DMS79 (cell line): ENCODE measurements around the gene RABGAP1.

ENCODE experiments used
- DNase-seq: peaks from one replicate; lab custom pipeline; 2025; lab: John Stamatoyannopoulos, UW

Gene RABGAP1

DNA sequence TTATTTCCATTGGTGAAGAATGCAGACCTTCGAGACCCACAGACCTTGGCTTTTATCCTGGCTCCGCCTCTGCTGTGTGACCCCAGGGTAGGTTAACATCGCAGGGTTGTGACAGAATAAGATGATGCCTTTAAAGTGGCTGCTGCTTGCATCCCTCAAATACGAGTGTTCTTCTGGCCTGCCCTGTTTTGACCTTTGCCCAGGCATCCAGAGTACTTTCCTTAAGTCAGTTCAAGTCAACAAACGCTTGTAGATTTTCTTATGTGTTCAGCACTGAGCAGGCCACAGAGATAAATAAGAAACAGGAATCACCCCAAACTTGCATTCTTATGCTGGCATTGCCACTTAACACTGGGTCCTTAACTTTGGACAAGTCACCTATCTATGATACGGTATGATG lies 142.9 kb downstream of the RABGAP1 start:
- no peak for DNase-seq

- no peak for DNase-seq
Observed at GRCh38 chr9:123084256-123084655, 143.4 kb downstream of the RABGAP1 start.

DNA sequence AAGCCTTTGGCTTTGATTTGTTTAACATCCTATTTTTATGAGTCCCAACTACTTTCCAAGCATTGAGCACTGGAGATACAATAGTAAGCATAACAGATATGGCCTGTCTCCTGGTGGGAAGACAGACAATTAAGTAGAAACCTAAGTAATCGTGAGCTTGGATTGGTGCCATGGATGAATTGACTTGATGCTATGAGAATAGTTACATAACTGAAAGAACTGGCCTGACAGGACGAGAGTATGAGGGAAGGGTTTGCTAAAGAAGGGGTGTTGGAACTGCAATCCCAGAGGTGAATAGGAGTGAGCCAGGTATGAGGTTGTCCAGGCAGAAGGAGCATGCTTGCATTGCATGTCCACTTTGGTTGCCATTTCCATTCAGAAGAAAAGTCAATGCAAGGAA lies 145.1 kb downstream of the RABGAP1 start:
- DNase-seq = no peak

DNA sequence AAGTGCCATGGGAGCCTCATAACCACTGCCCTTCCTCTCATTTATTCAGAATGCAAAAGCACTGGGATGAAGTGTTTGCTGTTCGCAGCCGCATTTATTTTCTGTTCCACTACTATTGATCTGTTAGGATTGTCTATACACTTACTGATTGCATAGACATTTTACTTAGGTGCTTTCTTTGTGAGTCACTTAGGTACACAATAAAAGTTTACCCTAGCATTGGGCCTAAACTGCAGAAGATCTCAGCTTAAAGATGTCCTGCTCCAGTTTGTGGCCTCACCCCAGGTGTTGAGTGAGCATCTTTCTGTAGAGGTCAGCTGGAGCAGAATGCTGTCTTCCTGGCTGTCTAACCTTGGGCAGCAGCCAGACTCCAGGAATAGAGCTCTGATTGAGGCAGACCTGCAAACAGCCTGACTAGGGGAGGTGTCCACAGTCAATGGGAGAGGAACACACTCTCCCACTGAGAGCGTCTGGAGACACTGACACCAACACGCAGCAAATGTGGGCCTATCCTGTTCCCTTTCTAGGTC lies 146.6 kb downstream of the RABGAP1 start:
- DNase-seq = no peak

DNA sequence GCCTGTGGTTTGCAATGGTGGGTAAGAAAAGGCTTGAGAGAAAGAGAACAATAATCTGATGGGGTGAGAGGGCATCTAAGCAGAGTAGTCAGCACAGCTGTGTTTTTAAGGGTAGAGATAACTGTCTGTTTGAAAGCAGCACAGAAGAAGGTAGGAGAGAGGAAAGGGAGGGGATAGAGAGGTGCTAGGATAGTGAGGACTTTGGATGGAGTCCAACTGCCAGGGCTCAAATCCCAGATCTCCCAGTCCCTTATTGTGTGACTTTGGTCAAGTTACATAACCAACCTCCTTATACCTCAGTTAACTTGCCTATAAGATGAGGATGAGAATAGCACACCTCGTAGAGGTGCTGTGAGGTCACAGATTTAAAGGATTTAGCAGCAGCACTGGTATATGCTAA lies 148.2 kb downstream of the RABGAP1 start:
- no peak for DNase-seq

- peak; percentile 83 for DNase-seq
Observed at GRCh38 chr9:123089790-123090189, 149.0 kb downstream of the RABGAP1 start.

- no peak for DNase-seq
Observed at GRCh38 chr9:123090198-123090896, 149.5 kb downstream of the RABGAP1 start.

GRCh38 chr9:123090956-123091355 lies 150.1 kb downstream of the RABGAP1 start:
- DNase-seq = no peak

GRCh38 chr9:123091459-123091858 lies 150.6 kb downstream of the RABGAP1 start:
- DNase-seq = no peak

GRCh38 chr9:123093141-123093540 lies 152.3 kb downstream of the RABGAP1 start:
- DNase-seq = no peak

DNA sequence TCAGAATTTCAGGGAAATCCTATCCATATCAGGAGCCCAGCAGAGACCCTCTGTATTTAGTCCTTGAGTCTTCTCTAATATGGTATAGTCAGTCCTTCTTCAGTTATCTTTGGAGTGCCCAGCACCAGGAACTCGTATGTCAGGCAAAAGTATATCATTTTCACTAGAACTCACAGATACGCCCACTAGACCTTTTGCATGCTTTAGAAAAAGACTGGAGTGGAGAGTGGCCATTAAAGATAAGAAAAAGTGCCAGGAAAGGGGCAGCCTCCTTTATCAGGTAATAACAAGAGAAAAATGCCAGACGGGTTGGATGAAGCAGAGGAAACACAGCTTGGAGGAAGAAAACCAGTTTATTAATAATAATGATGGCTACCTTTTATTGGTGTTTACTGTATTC lies 156.2 kb downstream of the RABGAP1 start:
- DNase-seq = no peak

GRCh38 chr9:123097430-123098095 lies 156.7 kb downstream of the RABGAP1 start:
- DNase-seq = no peak

- no peak for DNase-seq
Observed at GRCh38 chr9:123098096-123098459, 157.3 kb downstream of the RABGAP1 start.

- DNase-seq = no peak
Observed at GRCh38 chr9:123099042-123099441, 158.2 kb downstream of the RABGAP1 start.

DNA sequence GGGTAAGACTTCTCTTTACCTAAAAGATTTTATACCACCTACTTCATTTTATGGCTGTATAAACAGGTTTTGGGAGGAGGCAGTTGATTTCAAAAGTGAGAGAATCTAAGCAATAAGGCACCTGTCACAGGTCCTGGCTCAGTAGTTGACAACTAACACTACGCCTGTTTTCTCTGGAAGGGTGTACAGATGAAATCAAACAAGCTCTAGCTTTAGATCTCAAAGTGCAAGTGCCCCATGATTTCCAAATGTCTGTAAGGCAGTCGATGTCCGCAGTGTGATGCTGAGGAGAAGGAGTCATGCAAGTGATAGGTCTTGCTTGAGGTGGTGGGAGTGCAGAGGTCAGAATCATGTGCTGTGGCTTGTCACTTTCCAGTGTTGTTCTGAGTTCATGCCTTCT lies 158.7 kb downstream of the RABGAP1 start:
- no peak for DNase-seq

DNA sequence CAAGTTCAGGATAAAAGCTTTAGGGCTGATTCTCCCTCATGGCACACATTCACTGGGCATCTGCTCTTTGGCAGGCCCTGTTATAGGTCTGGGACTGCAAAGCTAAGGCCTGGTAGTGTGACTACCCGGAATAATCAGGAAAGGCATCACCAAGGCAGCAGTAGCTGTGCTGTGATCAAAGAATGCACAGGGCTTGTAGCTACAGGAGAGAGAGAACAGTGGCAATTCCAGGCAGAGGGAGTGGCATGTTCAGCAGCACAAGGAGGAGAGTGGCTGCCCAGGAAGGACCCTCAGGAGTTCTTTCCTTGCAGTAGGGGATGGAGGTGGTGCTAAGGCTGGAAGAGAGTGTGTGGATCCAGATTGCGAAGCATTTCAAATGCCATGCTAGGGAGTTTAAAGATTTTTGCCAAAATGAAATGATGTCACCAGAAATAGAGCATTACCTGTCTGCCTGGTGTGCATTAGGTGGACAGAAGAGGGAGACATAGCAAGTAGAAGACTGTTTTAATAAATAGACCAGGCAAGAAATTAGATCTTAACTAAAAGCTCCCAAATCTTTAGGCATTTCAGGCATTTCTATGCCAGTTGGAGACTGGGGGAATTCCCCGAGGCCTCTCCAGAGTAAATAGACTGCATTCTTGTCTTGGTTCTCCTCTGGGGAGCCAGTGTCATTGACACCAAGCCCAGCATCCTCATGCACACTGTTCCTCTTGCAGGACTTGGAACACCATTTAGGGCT lies 161.7 kb downstream of the RABGAP1 start:
- DNase-seq = no peak

GRCh38 chr9:123104807-123105206 lies 164.0 kb downstream of the RABGAP1 start:
- DNase-seq = no peak

DNA sequence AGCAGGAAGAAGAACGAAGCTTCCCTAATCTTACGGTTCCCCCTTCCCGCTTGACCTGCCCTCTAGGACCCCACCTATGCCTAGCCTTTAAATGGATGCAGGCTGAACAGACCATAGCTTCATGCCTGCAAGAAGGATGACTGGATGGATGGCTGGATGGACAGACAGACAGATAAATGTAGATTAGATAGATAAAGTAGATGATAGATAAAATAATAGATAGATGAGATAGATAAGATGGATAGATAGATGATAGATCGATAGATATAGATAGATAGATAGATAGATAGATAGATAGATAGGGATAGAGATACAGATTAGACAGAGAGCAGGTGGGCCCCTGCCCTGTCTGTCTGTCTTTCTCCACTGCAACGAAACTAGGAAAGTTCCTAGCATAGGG lies 164.7 kb downstream of the RABGAP1 start:
- no peak for DNase-seq

DNA sequence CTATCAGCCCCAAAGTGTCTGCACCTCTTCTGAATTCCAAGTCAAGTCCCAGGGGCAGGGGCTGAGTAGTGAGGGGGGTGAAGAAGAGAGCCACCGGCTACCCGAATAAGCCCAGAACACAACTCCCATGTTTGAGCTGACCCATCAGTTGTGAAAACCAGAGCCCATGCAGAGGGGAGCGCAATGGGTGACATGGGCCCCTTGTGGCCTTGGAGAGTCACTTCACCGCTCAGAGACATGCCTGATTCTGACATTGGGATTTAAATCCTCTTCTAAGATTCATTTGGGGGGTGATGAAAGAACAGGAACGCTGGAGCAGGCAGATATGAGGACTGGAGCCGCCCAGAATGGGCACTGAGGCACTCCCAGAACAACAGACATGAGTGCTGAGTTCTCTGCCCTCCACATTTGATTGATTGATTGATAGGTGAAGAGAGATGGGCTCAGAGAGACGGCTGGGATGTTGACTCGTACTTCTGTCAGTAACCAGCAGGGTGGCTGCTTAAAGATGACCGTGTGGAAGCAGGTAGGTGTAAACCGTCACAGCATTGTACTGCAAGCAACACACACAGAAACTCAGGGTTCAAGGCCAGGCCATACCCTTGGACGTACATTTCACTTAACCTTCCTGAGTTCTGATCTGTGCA lies 166.9 kb downstream of the RABGAP1 start:
- DNase-seq = no peak

- DNase-seq = no peak
Observed at GRCh38 chr9:123108976-123109375, 168.2 kb downstream of the RABGAP1 start.

DNA sequence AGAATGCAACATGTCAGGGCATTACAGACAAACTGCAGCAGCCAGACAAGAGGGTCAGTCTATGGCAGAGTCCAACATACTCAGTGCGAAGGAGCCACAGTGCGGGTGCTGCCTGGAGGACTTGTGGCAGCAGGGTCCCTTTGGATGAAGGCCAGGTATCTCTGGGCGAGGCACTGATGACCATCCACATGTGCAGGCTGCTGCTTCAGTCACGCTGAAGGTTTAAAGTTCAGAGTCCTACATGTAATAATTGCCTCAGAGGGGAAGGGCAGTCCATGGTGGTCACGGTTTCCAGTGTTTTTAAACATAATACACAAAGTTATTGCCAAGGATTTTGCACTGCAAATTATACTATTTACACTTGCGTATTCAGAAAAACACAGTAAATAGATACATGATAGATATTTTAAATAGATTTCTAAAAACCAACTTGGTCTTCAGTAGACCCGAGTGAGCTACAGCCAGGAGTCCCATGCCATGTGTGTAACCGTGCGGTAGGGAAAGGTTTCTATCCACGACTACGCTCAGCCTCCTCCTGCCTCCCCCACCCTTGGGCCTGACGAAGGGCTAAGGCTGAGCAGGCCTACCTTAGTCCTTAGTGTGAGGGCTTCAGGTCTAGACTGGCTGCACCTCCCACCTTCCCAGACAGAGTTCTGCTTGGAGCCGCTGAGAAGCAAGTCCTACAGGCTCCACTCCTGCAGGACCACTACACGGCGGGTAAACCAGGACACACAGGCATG lies 168.9 kb downstream of the RABGAP1 start:
- DNase-seq = no peak
